Cortex of kidney (tissue), 1 donor: Measurements from ENCODE around the gene MAPK8.
"Not testable (repeated sequence)": the region's sequence is repeated elsewhere in the genome, so short reads cannot be mapped to it uniquely, and the experiment has no call there.

Experiments
- DNase-seq: peaks from one replicate; lab custom pipeline; 2025; lab: John Stamatoyannopoulos, UW

The MAPK8 gene

GRCh38 chr10:48306265-48306869, at the start of gene MAPK8:
MAPK8 (plus strand) TSS chr10:48306677; CDS start chr10:48401661, 94,984 bp downstream.
- no peak for DNase-seq

GRCh38 chr10:48257407-48257961, 49.0 kb upstream of the MAPK8 start:
- DNase-seq, result no peak

GRCh38 chr10:48258105-48258504, 48.4 kb upstream of the MAPK8 start:
- no peak for DNase-seq

GRCh38 chr10:48266528-48266927, 39.9 kb upstream of the MAPK8 start:
- no peak for DNase-seq

GRCh38 chr10:48271047-48271730, 35.3 kb upstream of the MAPK8 start:
- no peak for DNase-seq

GRCh38 chr10:48272682-48273081, 33.8 kb upstream of the MAPK8 start:
- DNase-seq, result no peak

GRCh38 chr10:48273741-48274140, 32.7 kb upstream of the MAPK8 start:
- no peak for DNase-seq

- DNase-seq, result no peak
These were observed 31.8 kb upstream of the MAPK8 start, which contains the start of gene FRMPD2 for GRCh38 chr10:48274636-48275035. FRMPD2 (minus strand) TSS chr10:48274696; CDS start chr10:48274567, 129 bp downstream.

GRCh38 chr10:48277093-48277492, 29.4 kb upstream of the MAPK8 start:
- no peak for DNase-seq

GRCh38 chr10:48279081-48279751, 27.3 kb upstream of the MAPK8 start:
- no peak for DNase-seq

- DNase-seq, result not testable (repeated sequence)
These were observed 24.8 kb upstream of the MAPK8 start for GRCh38 chr10:48281697-48282096.

- no peak for DNase-seq
These were observed 23.6 kb upstream of the MAPK8 start for GRCh38 chr10:48282829-48283228.

- no peak for DNase-seq
These were observed 22.4 kb upstream of the MAPK8 start for GRCh38 chr10:48284002-48284546.

GRCh38 chr10:48284811-48285210, 21.7 kb upstream of the MAPK8 start:
- DNase-seq, result no peak

GRCh38 chr10:48285710-48286109, 20.8 kb upstream of the MAPK8 start:
- no peak for DNase-seq

- DNase-seq, result no peak
These were observed 20.1 kb upstream of the MAPK8 start for GRCh38 chr10:48286356-48286755.

- no peak for DNase-seq
These were observed 18.8 kb upstream of the MAPK8 start for GRCh38 chr10:48287417-48288391.

- no peak for DNase-seq
These were observed 17.8 kb upstream of the MAPK8 start for GRCh38 chr10:48288661-48289060.

- no peak for DNase-seq
These were observed 16.8 kb upstream of the MAPK8 start for GRCh38 chr10:48289501-48290238.

- no peak for DNase-seq
These were observed 16.2 kb upstream of the MAPK8 start for GRCh38 chr10:48290286-48290685.

- no peak for DNase-seq
These were observed 15.3 kb upstream of the MAPK8 start for GRCh38 chr10:48291190-48291589.
